ENCODE measurements around the gene MTX2.

DNA sequence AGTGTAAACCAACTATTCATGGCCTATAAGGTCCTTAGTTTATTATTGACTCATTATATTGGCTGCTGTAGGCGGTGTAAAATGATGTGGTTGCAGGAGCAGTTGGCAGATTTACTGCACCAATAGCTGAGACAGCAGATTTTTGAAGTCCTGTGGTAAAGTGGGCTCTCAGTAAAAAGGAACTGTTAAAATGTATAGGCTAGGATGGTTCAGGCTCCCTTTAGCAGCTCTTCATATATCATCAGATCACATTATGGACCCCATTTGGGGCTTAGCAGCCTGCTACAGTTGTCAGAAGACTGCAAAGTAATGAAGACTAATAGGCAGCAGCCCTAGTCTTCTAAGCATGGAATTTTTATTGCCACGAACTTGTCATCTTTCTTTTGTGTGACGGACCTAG lies 27.8 kb downstream of the MTX2 start:
- TF ChIP-seq, protein P1, sequence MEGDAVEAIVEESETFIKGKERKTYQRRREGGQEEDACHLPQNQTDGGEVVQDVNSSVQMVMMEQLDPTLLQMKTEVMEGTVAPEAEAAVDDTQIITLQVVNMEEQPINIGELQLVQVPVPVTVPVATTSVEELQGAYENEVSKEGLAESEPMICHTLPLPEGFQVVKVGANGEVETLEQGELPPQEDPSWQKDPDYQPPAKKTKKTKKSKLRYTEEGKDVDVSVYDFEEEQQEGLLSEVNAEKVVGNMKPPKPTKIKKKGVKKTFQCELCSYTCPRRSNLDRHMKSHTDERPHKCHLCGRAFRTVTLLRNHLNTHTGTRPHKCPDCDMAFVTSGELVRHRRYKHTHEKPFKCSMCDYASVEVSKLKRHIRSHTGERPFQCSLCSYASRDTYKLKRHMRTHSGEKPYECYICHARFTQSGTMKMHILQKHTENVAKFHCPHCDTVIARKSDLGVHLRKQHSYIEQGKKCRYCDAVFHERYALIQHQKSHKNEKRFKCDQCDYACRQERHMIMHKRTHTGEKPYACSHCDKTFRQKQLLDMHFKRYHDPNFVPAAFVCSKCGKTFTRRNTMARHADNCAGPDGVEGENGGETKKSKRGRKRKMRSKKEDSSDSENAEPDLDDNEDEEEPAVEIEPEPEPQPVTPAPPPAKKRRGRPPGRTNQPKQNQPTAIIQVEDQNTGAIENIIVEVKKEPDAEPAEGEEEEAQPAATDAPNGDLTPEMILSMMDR (IDR thresholded peaks at IDR 0.05; ENCODE audit: low read length): no peak
- TF ChIP-seq EZH2phosphoT487 (IDR thresholded peaks at IDR 0.05; ENCODE audit: low read length) (no peak), EZH2 (optimal IDR thresholded peaks at IDR 0.05; ENCODE audit: low read depth, low read length) (no peak)
